PC-9 (cell line): ENCODE results near the gene CACHD1.

Experiments
- EZH2 ChIP-seq: fragments of 200-600 bp; sonication (generic); IDR thresholded peaks from 2 replicates; pipeline ENCODE4 v1.8.0; 2017; ENCODE audit warnings: antibody characterized with exemption, low read depth
- TF ChIP-seq, protein P1 (sequence below): fragments of 200-600 bp; sonication (generic); conservative IDR thresholded peaks from 2 replicates; pipeline ENCODE4 v1.6.1; 2017; ENCODE audit warnings: mixed run types, antibody characterized with exemption, mild to moderate bottlenecking, moderate library complexity

DNA sequence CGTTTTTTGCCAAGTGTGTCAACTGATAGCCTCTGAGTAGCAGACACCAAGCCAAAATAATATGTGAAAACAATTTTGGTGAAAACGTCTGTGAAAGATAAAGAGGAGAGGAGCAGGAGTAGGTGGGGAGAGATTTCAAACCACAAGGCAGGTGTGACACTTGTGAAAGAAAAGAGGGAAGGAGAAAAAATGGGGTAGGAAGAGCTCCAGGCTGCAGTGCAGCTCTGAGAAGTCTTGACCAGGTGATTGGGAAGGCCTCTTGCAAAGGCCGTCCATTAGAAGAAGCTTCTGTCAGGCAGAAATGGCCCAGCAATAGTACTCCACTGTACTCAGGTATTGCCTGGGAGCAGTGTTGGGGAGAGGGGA is 264.3 kb downstream of the CACHD1 start:
- no peak for TF ChIP-seq EZH2
- TF ChIP-seq, protein P1, sequence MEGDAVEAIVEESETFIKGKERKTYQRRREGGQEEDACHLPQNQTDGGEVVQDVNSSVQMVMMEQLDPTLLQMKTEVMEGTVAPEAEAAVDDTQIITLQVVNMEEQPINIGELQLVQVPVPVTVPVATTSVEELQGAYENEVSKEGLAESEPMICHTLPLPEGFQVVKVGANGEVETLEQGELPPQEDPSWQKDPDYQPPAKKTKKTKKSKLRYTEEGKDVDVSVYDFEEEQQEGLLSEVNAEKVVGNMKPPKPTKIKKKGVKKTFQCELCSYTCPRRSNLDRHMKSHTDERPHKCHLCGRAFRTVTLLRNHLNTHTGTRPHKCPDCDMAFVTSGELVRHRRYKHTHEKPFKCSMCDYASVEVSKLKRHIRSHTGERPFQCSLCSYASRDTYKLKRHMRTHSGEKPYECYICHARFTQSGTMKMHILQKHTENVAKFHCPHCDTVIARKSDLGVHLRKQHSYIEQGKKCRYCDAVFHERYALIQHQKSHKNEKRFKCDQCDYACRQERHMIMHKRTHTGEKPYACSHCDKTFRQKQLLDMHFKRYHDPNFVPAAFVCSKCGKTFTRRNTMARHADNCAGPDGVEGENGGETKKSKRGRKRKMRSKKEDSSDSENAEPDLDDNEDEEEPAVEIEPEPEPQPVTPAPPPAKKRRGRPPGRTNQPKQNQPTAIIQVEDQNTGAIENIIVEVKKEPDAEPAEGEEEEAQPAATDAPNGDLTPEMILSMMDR: no peak
